GM12892 (cell line): ENCODE measurements around the gene GAS7.

Source experiments
- POLR2A ChIP-seq: IDR thresholded peaks from 2 replicates; pipeline ENCODE4 v1.6.1; 2011; ENCODE audit warnings: low read depth, low read length, control low read depth
- POLR2AphosphoS5 ChIP-seq: IDR thresholded peaks from 2 replicates; pipeline ENCODE4 v1.6.1; 2011; ENCODE audit warnings: low read depth, low read length, control low read depth

DNA sequence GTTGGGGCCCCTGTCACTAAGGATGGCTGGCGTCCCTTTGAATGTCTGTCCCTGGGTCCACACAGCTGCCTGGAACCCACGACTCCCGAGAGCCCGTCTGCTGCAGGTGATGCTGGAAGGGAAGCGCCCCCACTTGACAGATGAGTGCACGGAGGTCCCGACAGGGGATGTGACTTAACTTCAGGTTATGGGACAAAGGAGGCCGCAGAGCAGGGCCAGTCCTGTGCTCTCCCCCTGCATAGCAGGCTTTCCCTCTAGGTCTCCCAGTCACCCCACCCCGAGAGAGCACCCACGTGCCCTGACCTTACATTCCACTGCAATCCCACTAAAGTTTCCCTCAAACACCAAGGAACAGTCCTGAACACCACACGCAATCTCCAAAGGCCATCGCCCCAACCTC lies 287.3 kb downstream of the GAS7 start:
- TF ChIP-seq POLR2AphosphoS5 (no peak), POLR2A (no peak)
